DOHH2 (cell line): Measurements from ENCODE around the gene RNF144A.
A peak's percentile ranks its signal among the peaks of the same experiment; 100 is the strongest.

Source experiments
- H3F3A ChIP-seq: fragments of 200-600 bp; sonication (generic), shearing (Covaris generic); 2 replicates; pipeline ENCODE4 v1.6.0; 2016; ENCODE audit warnings: antibody characterized with exemption, mild to moderate bottlenecking; ENCODE audit not compliant: control insufficient read depth, insufficient read depth
- H3K27ac ChIP-seq: fragments of 200-600 bp; sonication (generic); 2 replicates; pipeline ENCODE4 v1.5.1; 2014; ENCODE audit warnings: low read depth, mild to moderate bottlenecking, low read length, moderate library complexity
- H3K27me3 ChIP-seq: fragments of 200-600 bp; sonication (generic); 2 replicates; pipeline ENCODE4 v1.6.1; 2014; ENCODE audit warnings: mild to moderate bottlenecking, low read length, mixed read lengths; ENCODE audit not compliant: control insufficient read depth
- H3K36me3 ChIP-seq: fragments of 200-600 bp; sonication (generic); 2 replicates; pipeline ENCODE4 v1.6.1; 2014; ENCODE audit warnings: mild to moderate bottlenecking, low read length, moderate library complexity, mixed read lengths; ENCODE audit not compliant: control insufficient read depth
- H3K4me1 ChIP-seq: fragments of 200-600 bp; sonication (generic); 2 replicates; pipeline ENCODE4 v1.6.1; 2014; ENCODE audit warnings: mild to moderate bottlenecking, low read length, mixed read lengths; ENCODE audit not compliant: control insufficient read depth
- H3K4me2 ChIP-seq: fragments of 200-600 bp; sonication (generic); 2 replicates; pipeline ENCODE4 v1.6.0; 2014; ENCODE audit warnings: mild to moderate bottlenecking, low read length, moderate library complexity
- H3K4me3 ChIP-seq: fragments of 200-600 bp; sonication (generic); 2 replicates; pipeline ENCODE4 v1.5.1; 2014; ENCODE audit warnings: mild to moderate bottlenecking, low read length, mixed read lengths
- H3K79me2 ChIP-seq: fragments of 200-600 bp; sonication (generic); 2 replicates; pipeline ENCODE4 v1.6.1; 2014; ENCODE audit warnings: mild to moderate bottlenecking, low read length, mixed read lengths; ENCODE audit not compliant: control insufficient read depth
- H3K9me2 ChIP-seq: fragments of 200-600 bp; sonication (generic); replicated peaks from 2 replicates; pipeline ENCODE4 v1.6.1; 2014; ENCODE audit warnings: mild to moderate bottlenecking, low read length, mixed read lengths; ENCODE audit not compliant: control insufficient read depth
- H3K9me3 ChIP-seq: fragments of 200-600 bp; sonication (generic); 2 replicates; pipeline ENCODE4 v1.6.1; 2014; ENCODE audit warnings: antibody characterized with exemption, low read length, mixed read lengths; ENCODE audit not compliant: control insufficient read depth, insufficient read depth
- H4K20me1 ChIP-seq: fragments of 200-600 bp; sonication (generic); 2 replicates; pipeline ENCODE4 v1.6.0; 2014; ENCODE audit warnings: low read depth, mild to moderate bottlenecking, antibody characterized with exemption, low read length, moderate library complexity; ENCODE audit not compliant: control insufficient read depth, insufficient read depth
- EZH2phosphoT487 ChIP-seq: fragments of 200-600 bp; sonication (generic); IDR thresholded peaks from 2 replicates; pipeline ENCODE4 v1.6.1; 2017; ENCODE audit warnings: borderline replicate concordance, mild to moderate bottlenecking, antibody characterized with exemption, low read length, moderate library complexity, mixed read lengths
- TF ChIP-seq, protein P1 (sequence below): fragments of 200-600 bp; sonication (generic); IDR thresholded peaks from one replicate; pipeline ENCODE4 v1.5.1; 2014; ENCODE audit warnings: antibody characterized with exemption, mild to moderate bottlenecking, low read depth, low read length; ENCODE audit not compliant: poor library complexity, severe bottlenecking

RNF144A gene

DNA sequence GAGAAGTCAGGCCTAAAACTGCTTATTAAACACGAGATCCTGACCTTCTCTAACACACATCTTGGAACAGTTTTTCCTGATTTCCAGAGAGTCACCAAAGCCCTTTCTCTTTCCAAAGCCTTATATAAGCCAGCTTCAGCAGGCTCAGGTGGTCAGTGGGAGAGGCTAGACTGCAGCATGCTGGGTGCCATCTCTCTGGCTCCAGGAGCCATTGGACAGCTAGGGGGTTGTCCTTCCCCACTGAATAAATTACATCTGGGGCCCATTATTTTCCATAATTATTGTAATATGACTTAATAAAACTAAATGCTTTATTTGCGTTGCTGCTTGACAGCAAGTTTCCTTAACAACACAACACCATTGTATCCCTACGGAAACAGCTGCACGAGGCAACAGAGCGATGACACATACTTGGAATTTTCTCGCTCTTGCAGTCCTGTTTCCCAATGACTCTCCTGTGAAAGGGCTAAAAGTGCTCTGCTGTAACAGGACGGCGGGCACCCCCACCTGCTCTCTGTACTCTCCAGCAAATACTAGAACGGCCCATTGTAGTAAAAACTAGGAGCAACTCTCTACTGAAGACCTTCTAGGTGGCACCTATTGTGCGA is 160.6 kb downstream of the RNF144A start:
- TF ChIP-seq, protein P1, sequence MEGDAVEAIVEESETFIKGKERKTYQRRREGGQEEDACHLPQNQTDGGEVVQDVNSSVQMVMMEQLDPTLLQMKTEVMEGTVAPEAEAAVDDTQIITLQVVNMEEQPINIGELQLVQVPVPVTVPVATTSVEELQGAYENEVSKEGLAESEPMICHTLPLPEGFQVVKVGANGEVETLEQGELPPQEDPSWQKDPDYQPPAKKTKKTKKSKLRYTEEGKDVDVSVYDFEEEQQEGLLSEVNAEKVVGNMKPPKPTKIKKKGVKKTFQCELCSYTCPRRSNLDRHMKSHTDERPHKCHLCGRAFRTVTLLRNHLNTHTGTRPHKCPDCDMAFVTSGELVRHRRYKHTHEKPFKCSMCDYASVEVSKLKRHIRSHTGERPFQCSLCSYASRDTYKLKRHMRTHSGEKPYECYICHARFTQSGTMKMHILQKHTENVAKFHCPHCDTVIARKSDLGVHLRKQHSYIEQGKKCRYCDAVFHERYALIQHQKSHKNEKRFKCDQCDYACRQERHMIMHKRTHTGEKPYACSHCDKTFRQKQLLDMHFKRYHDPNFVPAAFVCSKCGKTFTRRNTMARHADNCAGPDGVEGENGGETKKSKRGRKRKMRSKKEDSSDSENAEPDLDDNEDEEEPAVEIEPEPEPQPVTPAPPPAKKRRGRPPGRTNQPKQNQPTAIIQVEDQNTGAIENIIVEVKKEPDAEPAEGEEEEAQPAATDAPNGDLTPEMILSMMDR, result no peak
- no peak for TF ChIP-seq EZH2phosphoT487
- H3K4me1 ChIP-seq, result peaks cover 7% of the 10 kb centered on the region

DNA sequence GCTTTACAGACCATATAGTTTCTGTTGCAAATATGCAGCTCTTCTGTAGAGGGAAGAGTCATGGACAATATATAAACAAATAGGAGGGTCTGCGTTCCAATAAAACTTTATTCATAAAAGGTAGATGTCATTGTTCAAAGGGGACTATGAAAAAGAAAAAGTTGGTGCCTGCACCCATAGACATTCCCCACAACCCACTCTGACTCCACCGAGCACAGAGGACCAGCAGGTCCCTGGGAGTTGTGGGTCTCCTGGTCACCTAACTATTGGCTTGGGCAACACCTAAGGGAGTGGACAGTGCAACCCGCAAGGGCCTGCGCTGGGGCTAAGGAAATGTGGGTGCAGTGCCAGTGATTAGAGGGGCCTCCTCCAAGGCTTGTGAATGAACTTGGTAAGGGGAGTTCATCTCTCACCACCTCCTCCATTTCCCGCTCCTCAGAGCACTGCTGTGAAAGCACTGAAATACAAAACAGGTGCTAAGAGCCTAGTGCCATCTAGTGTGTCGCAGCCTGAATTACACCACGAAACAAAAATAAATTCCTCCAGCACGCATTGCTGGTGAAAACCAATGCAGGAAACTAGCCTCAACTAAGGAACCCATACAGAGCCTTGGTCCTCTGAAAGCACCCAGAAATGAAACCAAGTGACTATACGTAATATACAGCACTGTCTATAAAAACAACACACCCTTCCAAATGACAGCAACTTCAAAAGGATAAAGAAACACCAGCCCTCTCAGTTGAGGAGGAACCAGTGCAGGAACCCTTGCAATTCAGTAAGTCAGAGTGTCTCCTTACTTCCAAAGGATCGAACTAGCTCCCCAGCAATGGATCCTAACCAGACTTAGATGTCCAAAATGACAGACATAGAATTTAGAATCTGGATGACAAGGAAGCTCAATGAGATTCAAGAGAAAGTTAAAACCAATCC is 166.6 kb downstream of the RNF144A start:
- Histone ChIP-seq H3K27me3 (peaks cover 9% of the 10 kb centered on the region; the same call in 1 of the 2 replicates), H3F3A (no peaks in the 10 kb centered on the region), H3K79me2 (no peaks in the 10 kb centered on the region), H3K4me3 (no peak overlapping the region), H4K20me1 (no peaks in the 10 kb centered on the region), H3K4me1 (peaks cover 13% of the 10 kb centered on the region), H3K4me2 (peak overlapping the region; percentile 9; the same call in 1 of the 2 replicates), H3K9me2 (no peaks in the 10 kb centered on the region), H3K27ac (no peak overlapping the region), H3K36me3 (no peaks in the 10 kb centered on the region), H3K9me3 (no peaks in the 10 kb centered on the region)
- TF ChIP-seq, protein P1, result peak; percentile 84
- TF ChIP-seq EZH2phosphoT487, result no peak

More for the DNA sequence above, 160.6 kb downstream of the RNF144A start:
- Histone ChIP-seq H4K20me1 (no peaks in the 10 kb centered on the region), H3K9me2 (no peaks in the 10 kb centered on the region), H3K9me3 (no peaks in the 10 kb centered on the region), H3K27me3 (no peaks in the 10 kb centered on the region), H3K36me3 (no peaks in the 10 kb centered on the region), H3K4me2 (no peak overlapping the region), H3K4me3 (no peak overlapping the region), H3F3A (no peaks in the 10 kb centered on the region), H3K79me2 (no peaks in the 10 kb centered on the region), H3K27ac (no peak overlapping the region)

DNA sequence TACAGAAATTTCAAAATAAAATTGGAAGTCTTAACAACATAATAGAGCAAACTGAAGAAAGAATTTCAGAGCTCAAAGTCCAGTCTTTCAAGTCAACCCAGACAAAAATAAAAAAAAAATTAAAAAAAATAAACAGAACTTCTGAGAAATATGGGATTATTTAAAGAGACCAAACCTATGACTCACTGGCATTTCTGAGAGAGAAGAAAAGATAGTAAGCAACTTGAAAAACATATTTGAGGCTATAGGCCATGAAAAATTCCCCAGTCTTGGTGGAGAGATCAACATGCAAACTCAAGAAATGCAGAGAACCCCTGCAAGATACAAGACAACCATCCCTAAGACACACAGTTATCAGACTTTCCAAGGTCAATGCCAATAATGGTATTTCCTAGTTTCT is 167.4 kb downstream of the RNF144A start:
- H3K27ac ChIP-seq, result no peak overlapping the region
- no peaks in the 10 kb centered on the region for H3F3A ChIP-seq
- H3K36me3 ChIP-seq, result no peaks in the 10 kb centered on the region
- no peaks in the 10 kb centered on the region for H3K9me3 ChIP-seq
- peaks cover 9% of the 10 kb centered on the region; the same call in 1 of the 2 replicates for H3K27me3 ChIP-seq
- TF ChIP-seq, protein P1, result no peak
- no peak for TF ChIP-seq EZH2phosphoT487
- H3K9me2 ChIP-seq, result no peaks in the 10 kb centered on the region
- H3K4me3 ChIP-seq, result no peak overlapping the region
- H3K4me2 ChIP-seq, result no peak overlapping the region
- peaks cover 13% of the 10 kb centered on the region for H3K4me1 ChIP-seq
- no peaks in the 10 kb centered on the region for H4K20me1 ChIP-seq
- no peaks in the 10 kb centered on the region for H3K79me2 ChIP-seq
